SHP77 treated with DMSO at 0.1 percent for 48 hours (cell line): ENCODE measurements around the gene ARL4D.
A peak's percentile ranks its signal among the peaks of the same experiment; 100 is the strongest.
"Not testable (repeated sequence)": the region's sequence is repeated elsewhere in the genome, so short reads cannot be mapped to it uniquely, and the experiment has no call there.

Experiments
- DNase-seq: peaks from one replicate; lab custom pipeline; 2025; lab: John Stamatoyannopoulos, UW

ARL4D gene, protein sequence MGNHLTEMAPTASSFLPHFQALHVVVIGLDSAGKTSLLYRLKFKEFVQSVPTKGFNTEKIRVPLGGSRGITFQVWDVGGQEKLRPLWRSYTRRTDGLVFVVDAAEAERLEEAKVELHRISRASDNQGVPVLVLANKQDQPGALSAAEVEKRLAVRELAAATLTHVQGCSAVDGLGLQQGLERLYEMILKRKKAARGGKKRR

DNA sequence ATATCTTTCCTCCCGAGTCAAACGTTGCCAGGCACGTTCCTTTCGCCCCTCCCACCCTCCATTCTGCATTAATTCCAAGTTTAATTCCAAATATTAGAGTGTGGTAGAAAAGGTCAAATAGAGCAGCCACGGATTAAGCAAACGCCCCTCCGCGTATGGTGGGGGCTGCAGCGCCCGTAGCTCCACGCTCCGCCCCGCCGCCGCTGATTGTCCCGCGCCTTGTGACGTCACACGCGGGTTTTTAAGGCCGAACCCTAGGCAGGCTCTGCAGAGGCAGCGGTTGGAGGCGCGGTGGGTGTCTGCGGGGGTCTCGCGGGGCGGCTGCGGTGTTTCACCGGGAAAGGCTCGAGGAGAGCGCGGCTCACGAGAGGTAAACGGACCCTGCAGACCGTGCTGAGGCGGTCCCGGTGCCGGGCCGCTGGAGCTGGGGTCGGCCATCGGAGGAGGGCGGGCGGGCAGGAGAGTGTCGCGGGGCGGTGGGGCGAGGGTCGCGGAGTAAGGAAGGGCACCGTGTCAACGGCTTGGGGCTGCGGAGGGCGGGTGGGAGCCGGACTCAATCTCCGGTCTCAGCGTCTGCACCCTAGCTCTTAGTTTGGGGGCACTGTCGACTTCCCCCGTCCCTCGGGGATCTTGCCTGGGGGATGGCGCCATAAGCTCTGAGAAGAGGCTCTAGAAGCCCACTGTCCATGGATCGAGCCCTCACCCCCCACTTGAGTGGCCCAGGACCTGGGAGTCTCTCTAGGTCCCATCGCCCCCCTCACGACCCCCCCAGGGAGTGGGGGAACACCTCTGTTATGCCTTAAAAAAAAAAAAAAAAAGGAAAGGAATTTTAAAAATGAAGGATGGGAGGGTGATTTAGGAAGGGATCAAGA lies at the start of gene ARL4D:
ARL4D (plus strand) TSS at position 270 of the 872 bp plus-strand sequence. CDS start 740 bp downstream, outside the sequence.
- DNase-seq = peak; percentile 60

DNA sequence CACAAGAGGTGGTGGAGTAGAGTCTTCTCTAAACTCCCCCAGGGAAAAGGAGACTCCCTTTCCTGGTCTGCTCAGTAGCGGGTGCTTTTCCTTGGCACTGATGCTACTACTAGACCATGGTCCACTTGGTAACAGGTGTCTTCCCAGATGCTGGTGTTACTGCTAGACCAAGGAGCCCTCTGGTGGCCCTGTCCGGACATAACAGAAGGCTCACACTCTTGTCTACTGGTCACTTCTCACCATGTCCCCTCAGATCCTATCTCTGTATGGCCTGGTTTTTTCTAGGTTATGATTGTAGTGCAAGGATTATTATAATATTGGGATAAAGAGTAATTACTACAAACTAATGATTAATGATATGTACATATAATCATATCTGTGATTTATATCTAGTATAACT lies 49.7 kb upstream of the ARL4D start:
- DNase-seq = no peak

DNA sequence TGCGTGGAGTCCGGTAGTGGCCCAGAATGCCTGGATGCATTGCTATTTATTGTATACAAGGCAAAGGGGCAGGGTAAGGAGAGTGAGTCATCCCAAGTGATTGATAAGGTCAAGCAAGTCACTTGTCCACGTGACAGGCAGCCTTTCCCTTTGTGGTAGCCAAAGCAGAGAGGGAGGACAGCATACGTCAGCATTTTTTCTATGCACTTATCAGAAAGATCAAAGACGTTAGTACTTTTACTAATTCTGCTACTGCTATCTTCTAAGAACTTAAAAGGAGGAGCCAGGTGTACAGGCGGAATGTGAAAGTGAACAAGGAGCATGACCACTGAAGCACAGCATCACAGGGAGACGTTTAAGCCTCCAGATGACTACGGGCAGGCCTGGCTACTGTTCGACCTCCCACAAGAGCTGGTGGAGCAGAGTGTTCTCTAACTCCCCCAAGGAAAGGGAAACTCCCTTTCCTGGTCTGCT lies 47.9 kb upstream of the ARL4D start:
- no peak for DNase-seq

DNA sequence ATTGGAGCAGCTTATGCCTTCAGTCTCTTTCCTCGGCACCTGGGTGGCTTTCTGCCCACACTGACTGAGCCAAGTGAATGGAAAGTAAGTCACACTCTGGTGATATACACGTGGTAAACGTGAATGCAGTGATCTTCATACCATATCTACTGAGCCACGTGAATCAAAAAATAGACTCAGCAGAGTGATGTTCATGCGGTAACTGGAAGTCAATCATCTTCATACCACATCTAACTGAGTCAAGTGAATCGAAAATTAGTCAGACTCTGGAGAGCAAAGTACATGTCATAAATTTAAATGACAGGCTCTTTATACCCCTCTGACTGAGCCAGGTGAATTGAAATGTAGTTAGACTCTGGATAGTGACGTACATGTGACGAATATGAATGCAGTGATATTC lies 47.1 kb upstream of the ARL4D start:
- DNase-seq = no peak

DNA sequence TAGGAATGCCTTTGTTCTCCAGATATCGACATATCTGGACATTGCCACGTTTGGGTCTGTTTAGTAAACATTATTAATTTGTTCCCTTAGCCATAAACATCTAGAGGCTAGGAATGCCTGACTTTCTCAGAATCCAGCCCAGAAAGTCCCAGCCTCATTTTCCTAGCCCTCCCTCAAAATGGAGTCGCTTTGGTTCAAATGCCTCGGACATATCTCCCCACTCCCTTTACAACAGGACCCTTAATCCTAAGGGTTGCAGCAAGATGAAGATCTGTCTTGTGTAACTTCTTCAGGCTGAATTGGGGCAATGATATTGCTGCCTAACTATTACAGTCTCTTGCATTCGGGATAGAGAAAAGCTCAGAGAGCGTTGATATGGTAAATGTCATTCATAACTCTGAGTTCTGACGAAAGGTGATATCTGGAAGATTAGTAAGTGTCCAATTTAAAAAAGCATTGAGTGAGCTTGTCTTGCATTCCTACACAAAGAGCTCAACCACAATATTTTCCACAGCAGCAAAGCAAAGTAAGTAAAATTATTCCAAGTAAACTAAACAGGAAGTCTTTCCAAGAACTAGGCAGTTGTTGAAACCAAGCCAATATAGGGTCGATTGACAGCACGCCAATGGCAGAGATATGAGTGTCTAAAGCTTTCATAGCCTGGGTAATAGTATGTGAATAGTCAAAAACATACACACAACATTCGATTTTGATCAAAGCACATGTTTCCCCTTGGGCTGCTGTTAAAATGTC lies 46.0 kb upstream of the ARL4D start:
- DNase-seq = no peak

DNA sequence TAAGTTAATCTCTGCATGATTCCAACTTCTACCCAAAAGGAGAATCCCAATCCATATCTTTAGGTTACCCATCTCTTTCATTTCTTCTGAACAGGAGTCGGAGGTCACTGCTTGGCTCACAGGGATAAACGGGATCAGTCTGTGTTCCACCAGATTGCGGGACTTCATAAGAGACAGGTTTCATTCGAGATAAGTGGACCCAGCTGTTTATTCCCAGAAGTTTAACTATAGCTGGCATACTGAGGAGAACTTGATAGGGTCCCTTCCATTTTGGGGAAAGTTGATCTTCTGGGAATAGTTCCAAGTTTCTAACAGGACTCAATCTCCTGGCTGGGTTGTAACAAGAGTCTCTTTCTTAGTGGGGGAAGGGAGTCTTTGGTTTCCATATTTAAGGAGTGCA lies 45.4 kb upstream of the ARL4D start:
- no peak for DNase-seq

DNA sequence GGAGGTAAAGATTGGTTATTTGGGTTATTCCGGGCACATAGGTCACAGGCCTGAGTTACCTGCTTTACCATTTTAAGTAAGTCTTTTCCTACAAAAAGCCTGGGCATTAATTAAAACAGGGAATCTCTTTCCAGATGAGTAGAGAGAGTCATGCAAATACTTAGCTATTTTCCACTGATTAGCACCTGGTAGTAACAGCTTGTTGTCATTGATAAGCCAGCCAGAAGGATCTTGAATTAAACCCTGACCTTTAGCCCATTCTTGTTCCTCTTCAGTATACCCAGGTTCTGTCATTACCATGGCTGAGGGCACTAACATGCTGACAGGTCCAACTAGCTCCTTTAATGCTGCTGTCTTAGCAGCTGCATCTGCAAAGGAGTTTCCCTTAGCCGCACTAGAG lies 44.4 kb upstream of the ARL4D start:
- no peak for DNase-seq

DNA sequence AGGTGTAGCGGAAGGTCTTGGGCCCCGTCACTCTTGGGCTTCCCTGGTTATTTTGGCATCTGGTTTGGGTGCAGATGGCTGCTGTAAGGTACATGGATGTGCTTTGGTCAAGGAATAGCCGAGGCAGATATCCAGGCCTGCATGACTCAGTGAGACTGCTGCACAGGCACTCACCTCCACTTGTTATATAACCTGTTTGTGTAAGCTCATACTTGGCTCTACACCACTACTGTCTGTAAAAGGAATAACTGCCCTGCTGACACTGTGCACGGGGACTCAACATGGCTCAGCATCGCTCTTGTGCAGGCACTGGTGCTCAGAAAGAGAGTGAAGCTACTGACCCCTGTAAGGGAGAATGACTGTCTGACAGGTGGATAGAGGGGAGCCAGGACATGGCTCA lies 42.3 kb upstream of the ARL4D start:
- no peak for DNase-seq

DNA sequence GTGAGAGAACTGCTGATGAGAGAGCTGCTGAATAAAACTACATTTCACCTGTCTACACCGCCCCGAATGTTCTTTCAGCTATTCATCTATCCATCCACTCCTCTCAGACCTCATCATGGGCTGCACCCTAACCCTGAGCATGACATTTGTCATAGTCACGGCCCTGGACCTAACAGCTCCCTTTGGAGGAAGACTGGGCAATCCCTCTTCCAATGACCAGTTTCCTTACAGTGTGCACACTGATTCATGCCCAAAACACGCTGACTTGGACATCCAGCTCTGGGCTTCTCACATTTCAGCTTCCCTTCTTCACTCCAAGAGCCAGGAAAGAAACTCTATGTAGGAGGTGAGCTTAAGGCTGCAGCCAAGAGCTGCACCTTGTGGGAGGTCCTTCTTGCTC lies 41.8 kb upstream of the ARL4D start:
- DNase-seq = no peak

DNA sequence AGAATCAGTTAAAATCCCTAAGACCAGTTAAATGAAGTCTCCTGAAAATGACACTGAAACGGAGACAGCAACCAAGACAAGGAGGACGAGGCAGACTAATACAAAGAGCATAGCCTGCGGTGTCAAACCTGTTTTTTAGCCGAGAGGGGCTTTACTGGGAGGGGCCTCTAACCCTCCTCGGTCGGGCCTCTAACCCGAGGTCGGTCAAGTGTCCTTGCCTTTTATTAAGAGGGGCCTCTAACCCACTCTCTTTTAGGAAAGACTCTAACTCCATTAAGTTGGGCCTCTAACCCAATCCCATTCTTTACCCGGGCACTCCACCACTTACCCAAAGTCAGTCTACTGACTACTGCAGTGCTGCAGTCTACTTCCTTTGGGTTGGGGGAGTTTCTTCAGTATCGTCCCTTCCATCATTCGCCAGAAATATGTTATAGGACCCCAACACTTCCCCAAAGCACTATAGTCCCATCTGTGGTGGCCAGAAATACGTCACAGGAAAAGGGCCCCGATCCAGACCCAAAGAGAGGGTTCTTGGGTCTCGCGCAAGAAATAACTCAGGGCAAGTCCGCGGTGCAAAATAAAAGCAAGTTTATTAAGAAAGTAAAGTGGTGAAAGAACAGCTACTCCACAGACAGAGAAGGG lies 39.2 kb upstream of the ARL4D start:
- DNase-seq = no peak

DNA sequence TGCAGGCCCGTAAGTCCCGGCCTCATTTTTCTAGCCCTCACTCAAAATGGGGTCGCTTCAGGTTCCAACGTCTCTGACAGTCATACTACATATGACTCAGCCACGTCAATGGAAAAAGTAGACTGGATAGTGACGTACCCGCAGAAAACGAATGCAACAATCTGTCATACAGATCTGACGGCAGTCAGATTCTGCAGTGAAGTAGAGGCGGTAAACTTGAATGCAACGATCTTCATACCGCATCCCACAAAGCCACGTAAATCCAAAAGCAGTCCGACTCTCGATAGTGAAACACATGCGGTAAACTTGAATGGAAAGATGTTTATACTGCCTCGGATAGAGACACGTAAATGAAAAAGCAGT lies 38.4 kb upstream of the ARL4D start:
- DNase-seq = peak; percentile 84

DNA sequence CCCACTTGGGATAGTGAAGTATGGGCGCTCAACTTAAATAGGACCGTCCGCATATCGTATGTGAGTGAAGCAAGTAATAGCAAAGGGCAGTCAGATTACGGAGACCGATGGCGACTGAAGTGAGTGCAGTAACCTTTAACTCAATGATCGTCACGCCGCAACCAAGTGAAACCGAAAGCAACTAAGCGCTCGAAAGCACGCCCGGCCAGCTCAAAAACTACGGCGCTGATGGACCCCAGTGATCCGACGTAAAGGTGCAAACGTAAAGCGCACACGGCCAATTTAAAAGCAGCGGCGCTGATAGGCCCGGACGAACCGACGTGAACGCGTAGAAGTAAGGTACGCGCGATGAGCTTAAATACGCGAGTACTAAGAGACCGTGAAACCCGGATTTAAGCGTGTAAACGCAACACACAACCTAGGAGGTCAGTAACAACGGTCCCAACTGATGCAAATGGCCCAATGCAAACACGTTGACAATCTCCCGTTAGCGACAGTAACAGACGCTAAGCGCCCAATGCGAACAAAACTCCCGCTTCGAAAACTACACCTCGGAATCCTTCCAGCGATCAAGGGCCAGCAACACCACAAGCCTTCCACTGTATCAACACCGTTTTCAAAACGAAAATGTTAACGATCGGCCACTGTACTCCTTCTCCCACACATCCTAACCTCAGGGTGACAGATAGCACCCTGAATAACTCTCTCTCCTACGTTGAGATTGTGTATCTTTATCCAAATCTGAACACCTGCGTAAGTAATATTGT lies 37.9 kb upstream of the ARL4D start:
- DNase-seq = peak; percentile 98

DNA sequence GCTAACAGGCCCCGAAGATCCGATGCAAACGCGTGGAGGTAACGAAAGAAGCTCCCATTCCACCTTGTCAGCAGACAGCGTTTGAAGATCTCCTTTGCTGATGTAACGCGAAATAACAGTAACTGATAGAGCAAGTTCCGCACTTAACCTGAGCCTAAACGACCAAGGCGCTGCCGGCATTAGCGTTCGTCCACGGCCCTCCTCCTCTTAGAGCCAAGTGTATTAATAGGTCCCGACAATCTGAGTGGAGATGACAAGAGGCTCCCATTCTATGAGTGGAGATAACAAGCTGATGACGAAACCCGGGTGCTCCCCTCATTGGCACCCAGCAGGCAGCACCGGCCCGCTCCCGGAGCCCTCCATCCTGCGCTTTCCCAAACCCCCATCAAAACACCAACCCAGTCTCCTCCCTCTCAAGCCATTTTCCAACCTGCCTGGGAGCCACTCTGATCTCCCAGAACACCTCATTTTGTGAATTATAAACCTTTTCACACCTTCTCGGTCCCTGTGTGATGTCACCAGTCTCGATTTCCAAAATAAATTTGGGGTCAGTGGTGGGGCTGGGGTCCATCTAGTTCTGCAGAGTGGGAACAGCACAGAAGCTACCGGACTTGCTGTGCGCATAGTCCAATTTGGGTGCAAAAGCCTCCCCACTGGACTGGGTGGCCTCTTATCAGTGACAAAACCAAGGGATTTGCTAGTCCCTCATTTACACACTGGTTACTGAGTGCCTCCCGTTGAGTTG lies 35.4 kb upstream of the ARL4D start:
- no peak for DNase-seq

DNA sequence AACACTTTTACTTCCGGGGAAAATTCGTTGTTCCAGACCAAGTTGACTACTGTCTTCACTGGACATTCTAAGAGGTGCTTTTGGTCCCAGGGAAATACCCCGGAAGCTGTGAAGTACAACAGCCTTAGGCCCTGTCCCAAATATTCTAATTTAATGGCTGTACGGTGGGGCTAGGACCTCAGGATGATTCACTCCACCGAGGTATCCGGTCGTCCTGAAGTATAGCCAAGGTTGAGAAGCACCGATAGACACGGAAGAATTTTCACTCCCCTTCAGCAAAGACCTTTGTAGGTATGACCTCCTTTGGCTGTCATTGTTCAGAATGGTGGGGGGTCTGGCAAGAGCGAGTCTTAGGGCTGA lies 34.9 kb upstream of the ARL4D start:
- DNase-seq = no peak

DNA sequence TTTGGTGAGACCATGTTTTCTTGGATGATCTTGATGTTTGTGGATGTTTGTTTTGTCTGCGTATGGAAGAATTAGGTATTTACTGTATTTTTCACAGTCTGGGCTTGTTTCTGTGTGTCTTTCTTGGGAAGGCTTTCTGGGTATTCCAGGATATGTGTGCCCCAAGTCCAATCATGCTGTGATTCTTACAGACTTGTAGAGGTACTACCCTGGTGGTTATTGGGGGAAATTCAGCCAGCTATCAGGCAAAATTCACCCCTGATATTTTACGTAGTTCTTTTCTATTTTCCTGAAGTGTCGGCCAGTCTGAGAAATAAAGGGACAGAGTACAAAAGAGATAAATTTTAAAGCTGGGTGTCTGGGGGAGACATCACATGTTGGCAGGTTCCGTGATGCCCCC lies 33.4 kb upstream of the ARL4D start:
- no peak for DNase-seq

DNA sequence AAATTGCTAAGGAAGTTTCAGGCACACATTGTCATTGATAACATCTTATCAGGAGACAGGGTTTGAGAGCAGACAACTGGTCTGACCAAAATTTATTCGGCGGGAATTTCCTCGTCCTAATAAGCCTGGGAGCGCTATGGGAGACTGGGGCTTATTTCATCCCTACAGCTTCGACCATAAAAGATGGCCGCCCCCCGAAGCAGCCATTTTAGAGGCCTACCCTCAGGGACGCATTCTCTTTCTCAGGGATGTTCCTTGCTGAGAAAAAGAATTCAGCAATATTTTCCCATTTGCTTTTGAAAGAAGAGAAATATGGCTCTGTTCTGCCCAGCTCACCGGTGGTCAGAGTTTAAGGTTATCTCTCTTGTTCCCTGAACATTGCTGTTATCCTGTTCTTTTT lies 32.9 kb upstream of the ARL4D start:
- DNase-seq = not testable (repeated sequence)

DNA sequence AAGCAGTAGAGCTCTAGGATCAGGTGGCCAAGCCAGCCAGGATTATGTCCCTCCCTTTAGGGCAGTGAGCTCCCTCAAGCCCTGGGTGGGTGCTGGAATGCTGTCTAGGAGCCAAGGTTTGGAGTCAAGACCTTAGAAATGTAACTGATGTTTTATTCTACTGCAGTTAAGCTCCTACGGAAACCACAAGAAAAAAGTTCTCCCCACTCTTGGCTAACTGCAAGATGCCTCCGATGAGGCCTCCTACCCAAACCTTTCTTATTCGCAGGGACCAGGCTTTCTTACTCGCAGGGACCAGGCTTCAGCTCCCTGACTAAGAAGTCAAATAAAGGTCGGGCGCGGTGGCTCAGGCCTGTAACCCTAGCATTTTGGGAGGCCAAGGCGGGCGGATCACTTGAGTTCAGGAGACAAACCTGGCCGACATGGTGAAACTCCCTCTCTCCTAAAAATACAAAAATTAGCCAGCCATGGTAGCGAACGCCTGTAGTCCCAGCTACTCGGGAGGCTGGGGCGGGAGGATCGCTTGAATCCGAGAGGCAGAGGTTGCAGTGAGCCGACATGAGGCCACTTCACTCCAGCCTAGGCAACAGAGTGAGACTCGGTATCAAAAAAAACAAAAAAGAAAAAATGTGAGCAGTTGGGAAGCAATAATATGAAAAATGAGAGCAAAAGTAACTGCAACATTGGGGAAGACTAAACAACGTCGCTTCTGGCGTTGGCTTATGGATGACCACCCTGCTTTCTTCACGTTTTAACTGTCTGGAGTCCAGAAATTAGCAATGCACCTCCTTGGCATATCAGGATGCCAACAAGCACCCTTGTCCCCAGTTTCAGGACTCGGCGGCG lies 31.7 kb upstream of the ARL4D start:
- DNase-seq = no peak

DNA sequence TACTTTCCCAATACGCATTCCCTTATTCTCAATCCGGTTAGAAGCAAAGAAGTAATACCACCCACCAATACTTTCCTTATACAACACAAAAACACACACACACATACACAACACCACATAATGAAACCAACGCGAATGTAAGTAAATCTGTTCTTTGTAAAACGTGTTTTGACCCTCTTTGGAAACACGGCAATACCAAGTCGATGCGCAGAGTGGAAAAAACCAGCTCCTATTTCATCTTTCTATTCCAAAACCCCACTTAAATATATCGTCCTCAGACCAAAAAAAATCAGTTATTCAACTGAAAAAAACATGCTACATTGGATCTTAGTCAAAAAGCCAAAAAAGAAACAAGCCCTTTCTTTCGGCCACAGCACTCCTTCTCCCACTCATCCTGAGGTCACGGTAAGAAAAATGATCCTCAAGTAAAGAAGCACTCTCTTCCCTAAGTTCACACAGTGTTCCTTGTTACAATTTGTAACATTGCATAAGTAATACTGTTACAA lies 31.0 kb upstream of the ARL4D start:
- peak; percentile 95 for DNase-seq

DNA sequence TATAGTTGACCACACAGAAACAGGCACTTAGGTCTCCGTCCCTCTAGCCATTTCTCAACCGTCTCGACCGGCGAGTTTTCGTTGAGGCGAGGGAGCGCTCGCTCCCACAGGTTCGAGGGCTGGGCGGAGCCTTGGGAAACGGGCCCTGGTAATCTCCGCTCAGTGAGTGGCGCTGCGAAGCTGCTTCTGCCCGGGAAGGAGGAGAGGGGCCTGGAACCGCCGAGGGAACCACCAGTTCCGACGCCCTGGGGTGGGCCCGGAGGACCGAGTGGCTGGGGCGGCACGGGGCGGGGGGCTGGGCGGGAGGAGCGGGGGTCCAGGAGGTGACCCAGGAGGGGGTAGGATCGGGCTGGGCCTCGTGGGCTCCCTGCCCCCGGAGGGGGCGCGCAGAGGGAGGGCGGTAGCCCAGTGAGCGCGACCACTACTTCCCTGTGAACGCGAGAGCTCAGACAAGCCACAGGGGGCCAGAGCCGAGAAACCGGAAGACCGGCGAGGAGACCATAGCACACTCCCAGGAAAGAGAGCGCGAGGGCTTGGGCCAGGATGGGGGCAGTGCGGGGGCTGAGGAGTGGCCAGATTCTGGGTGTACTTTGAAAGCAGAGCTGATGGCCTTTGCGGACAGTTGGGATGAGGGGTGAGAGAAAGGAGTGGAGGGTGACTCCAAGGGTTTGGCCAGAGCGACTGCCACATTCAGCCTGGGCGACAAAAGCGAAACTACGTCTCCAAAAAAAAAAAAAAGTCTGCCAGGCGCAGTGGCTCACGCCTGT lies 29.9 kb upstream of the ARL4D start:
- peak; percentile 74 for DNase-seq
